Heart left ventricle (tissue), 16 donors: Measurements from ENCODE around the gene SLC6A11. TPM values are rescaled to one million over a fixed set of nuclear protein-coding genes. Genes with fewer than 3 reads are reported as not detected.

Experiments
- ATAC-seq, 4 donors: fragments of 200-7000 bp; cut with Tn5 transposase; one replicate each; pipeline ENCODE4 v1.9.1; 2020 to 2022; ENCODE audit warnings: moderate library complexity in 4 of 4, mild to moderate bottlenecking in 3 of 4, moderate number of reproducible peaks in 1 of 4
- DNase-seq, 5 donors: peaks; one replicate each; pipeline ENCODE4 v3.0.0-alpha.2; 2020
- H3K27ac ChIP-seq, 12 donors: fragments of 200-600 bp; sonication (generic) in 4 of 12; one replicate each; pipeline versions ENCODE4 v1.5.0 to v1.8.0; 2016 to 2022; ENCODE audit warnings: mild to moderate bottlenecking in 2 of 12
- H3K27me3 ChIP-seq, 9 donors: fragments of 200-600 bp; sonication (generic) in 2 of 9; one replicate each; pipeline versions ENCODE4 v1.5.1 to v1.8.0; 2016 to 2022; ENCODE audit warnings: mild to moderate bottlenecking in 3 of 9
- H3K36me3 ChIP-seq, 9 donors: fragments of 200-600 bp; sonication (generic) in 2 of 9; one replicate each; pipeline versions ENCODE4 v1.5.0 to v1.8.0; 2018 to 2022; ENCODE audit warnings: mild to moderate bottlenecking in 2 of 9
- H3K4me1 ChIP-seq, 12 donors: fragments of 200-600 bp; sonication (generic) in 4 of 12; one replicate each; pipeline versions ENCODE4 v1.5.0 to v1.8.0; 2016 to 2022; ENCODE audit warnings: mild to moderate bottlenecking in 3 of 12
- H3K4me3 ChIP-seq, 12 donors: fragments of 200-600 bp; sonication (generic) in 4 of 12; one replicate each; pipeline versions ENCODE4 v1.5.0 to v1.8.0; 2017 to 2022; ENCODE audit warnings: mild to moderate bottlenecking in 9 of 12, moderate library complexity in 4 of 12
- H3K9me3 ChIP-seq, 12 donors: fragments of 200-600 bp; sonication (generic) in 4 of 12; one replicate each; pipeline versions ENCODE4 v1.5.0 to v1.8.0; 2016 to 2022; ENCODE audit warnings: mild to moderate bottlenecking in 1 of 12
- CTCF ChIP-seq, 12 donors: fragments of 200-600 bp; sonication (generic) in 4 of 12; IDR thresholded peaks; one replicate each; pipeline versions ENCODE4 v1.5.0 to v1.8.0; 2018 to 2022; ENCODE audit warnings: antibody characterized with exemption in 12 of 12, mild to moderate bottlenecking in 5 of 12
- POLR2A ChIP-seq, 2 donors: fragments of 450-650 bp; IDR thresholded peaks; one replicate each; pipeline ENCODE4 v1.6.1; 2017; ENCODE audit warnings: antibody characterized with exemption in 2 of 2, mild to moderate bottlenecking in 2 of 2, moderate library complexity in 2 of 2
- WGBS, 4 donors: extraction: QIAGEN DNeasy Blood & Tissue Kit in 2 of 4; methylation state at CpG; one replicate each; pipeline versions ENCODE4 v1.1.5 to v1.1.7; 2013 to 2018; 5-methylcytosine and 5-hydroxymethylcytosine counted together
- intact Hi-C, 10 donors: fragments of 100-400 bp; cut with DNase I; formaldehyde crosslinking; loops; one replicate each; pipeline versions ENCODE4 v1.11.1 to v1.14.2; 2022
- polyA plus RNA-seq, 2 donors: library from polyadenylated mRNA; stranded (reverse); fragments of 200-250 nt; gene quantifications; one replicate each; pipeline ENCODE4 v1.2.3, GENCODE V29; 2013
- total RNA-seq, 9 donors: library from RNA; depleted of rRNA in 2 of 9; stranded (reverse); fragments of >200 nt in 2 of 9; fragmentation: NEBNext Ultra II Directional in 3 of 9; extraction: Animal tissue kit (Norgen Biotek cat#: 25700) in 3 of 9; gene quantifications; one replicate each; pipeline versions ENCODE4 v1.1.0 to v1.2.4, GENCODE V29; 2016 to 2023
- donor health status: ischemic (EF 13 %, LVEDD 7.1; RV severe dilation, severe dysfunction).
- donor health status: healthy with polysubstance abuse.
- donor health status: DM: no; HTN: yes; CAD: no.
- donor health status: DM: no; HTN: no; CAD: no.
- donor health status: ischemic (EF 25% LVEDD 6.9; RV normal size, moderate dysfunction).
- donor health status: ischemic (EF 25% LVEDD 5.7; RV mildly dilated, moderate dysfunction).
- donor health status: healthy.
- donor health status: DM: yes; HTN: yes; CAD: no.
- donor health status: ischemic (EF 35%, LVEDD 5.7; RV mildly dilated, moderate dysfunction).
- donor health status: nonischemic (EF 11% LVEDD 7.7; RV severe dilation, severe dysfunction).
- donor health status: DM: yes; HTN: yes; CAD: no.
- donor health status: PGD.
- donor health status: ischemic (EF 29% LVEDD 5.4; RV normal size, mild dysfunction).
- donor health status: nonischemic (EF 23%, LVEDD 6.1; RV moderate dilation, normal function).

SLC6A11 gene
- total and polyA plus RNA-seq, 11 donors = not detected

DNA sequence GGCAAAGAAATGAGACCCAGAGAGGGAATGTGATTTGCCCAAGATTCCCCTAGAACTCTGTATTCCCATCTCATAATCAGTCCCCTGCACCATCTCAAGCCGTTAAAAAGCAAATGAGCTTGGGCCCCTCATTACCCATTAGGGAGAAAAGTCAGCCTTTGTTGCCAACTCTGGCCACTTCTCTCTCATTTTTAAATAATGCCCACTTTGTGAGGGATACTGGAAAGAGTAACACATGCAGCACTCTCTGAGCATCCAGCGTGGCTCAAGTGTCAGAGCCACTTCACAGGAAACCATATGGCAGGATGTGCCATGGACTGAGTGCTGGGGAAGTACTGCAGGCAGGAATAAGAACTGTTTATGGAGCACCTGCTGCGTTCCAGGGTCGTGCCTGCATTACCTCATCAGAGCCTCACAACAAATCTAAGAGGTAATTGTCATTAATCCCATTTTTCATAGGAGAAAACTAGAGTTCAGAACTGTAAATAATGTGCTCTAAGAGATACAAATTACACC is 126.7 kb downstream of the SLC6A11 start:
- Histone ChIP-seq H3K27me3 (peaks cover 0 to 18% (median 0%) of the 10 kb centered on the region in 9 donors), H3K9me3 (peaks cover 0 to 7% (median 0%) of the 10 kb centered on the region in 12 donors), H3K4me1 (no peaks in the 10 kb centered on the region), H3K36me3 (no peaks in the 10 kb centered on the region), H3K27ac (no peak overlapping the region), H3K4me3 (no peak overlapping the region)
- WGBS, 4 donors = 74 to 81% (median 78%) methylated on average over 4 of the region's 4 CpGs
- ATAC-seq = no peak
- TF ChIP-seq POLR2A (IDR thresholded peaks at IDR 0.05) (no peak), CTCF (IDR thresholded peaks at IDR 0.05) (no peak)
- intact Hi-C loops = loop anchor here in 4 of 10 donors (5.0 to 10.0 kb wide), 4 partner anchors 185 to 392 kb away; no protein-coding TSS in a partner anchor
- DNase-seq = no peak

GRCh38 chr3:10944866-10945265 is 128.8 kb downstream of the SLC6A11 start:
- H3K27me3 ChIP-seq = peaks cover 0 to 31% (median 0%) of the 10 kb centered on the region in 9 donors
- intact Hi-C loops = loop anchor here in 9 of 10 donors (1.0 to 10.0 kb wide), 9 partner anchors 37 to 390 kb away; no protein-coding TSS in a partner anchor
- ATAC-seq (no peak), DNase-seq (peak in 1 of 5 donors; percentile 7)
- 91 to 95% (median 92%) methylated on average over 8 of the region's 8 CpGs for WGBS, 4 donors
- TF ChIP-seq POLR2A (IDR thresholded peaks at IDR 0.05) = no peak
- no peak for TF ChIP-seq CTCF (IDR thresholded peaks at IDR 0.05)
- H3K4me3 ChIP-seq = no peak overlapping the region
- H3K36me3 ChIP-seq = no peaks in the 10 kb centered on the region
- H3K9me3 ChIP-seq = peaks cover 0 to 7% (median 0%) of the 10 kb centered on the region in 12 donors
- H3K4me1 ChIP-seq = peaks cover 0 to 8% (median 0%) of the 10 kb centered on the region in 12 donors
- no peak overlapping the region for H3K27ac ChIP-seq

GRCh38 chr3:10945683-10946287 is 129.8 kb downstream of the SLC6A11 start:
- Histone ChIP-seq H3K4me1 (peaks cover 0 to 8% (median 0%) of the 10 kb centered on the region in 12 donors), H3K4me3 (no peak overlapping the region), H3K9me3 (peaks cover 0 to 7% (median 0%) of the 10 kb centered on the region in 12 donors), H3K27me3 (peaks cover 0 to 31% (median 0%) of the 10 kb centered on the region in 9 donors), H3K27ac (no peak overlapping the region), H3K36me3 (no peaks in the 10 kb centered on the region)
- WGBS, 4 donors = 39 to 53% (median 49%) methylated on average over 6 to 8 of the region's 8 CpGs
- intact Hi-C loops = loop anchor here (1.0 to 10.0 kb wide), 10 partner anchors 37 to 389 kb away; no protein-coding TSS in a partner anchor
- ATAC-seq = peak; percentile 20 to 89 (median 84)
- TF ChIP-seq CTCF (IDR thresholded peaks at IDR 0.05) (peak; percentile 71 to 94 (median 83)), POLR2A (IDR thresholded peaks at IDR 0.05) (no peak)
- DNase-seq = peak; percentile 47 to 76 (median 61)

GRCh38 chr3:10946526-10946925 is 130.5 kb downstream of the SLC6A11 start:
- intact Hi-C loops = loop anchor here in 7 of 10 donors (1.0 to 10.0 kb wide), 8 partner anchors 36 to 388 kb away; no protein-coding TSS in a partner anchor
- H3K27ac ChIP-seq = no peak overlapping the region
- DNase-seq (peak in 1 of 5 donors; percentile 11), ATAC-seq (no peak)
- H3K4me3 ChIP-seq = no peak overlapping the region
- H3K36me3 ChIP-seq = no peaks in the 10 kb centered on the region
- no peak for TF ChIP-seq POLR2A (IDR thresholded peaks at IDR 0.05)
- no peak for TF ChIP-seq CTCF (IDR thresholded peaks at IDR 0.05)
- peaks cover 0 to 7% (median 0%) of the 10 kb centered on the region in 12 donors for H3K9me3 ChIP-seq
- peaks cover 0 to 31% (median 0%) of the 10 kb centered on the region in 9 donors for H3K27me3 ChIP-seq
- H3K4me1 ChIP-seq = peaks cover 0 to 12% (median 0%) of the 10 kb centered on the region in 12 donors
- 56 to 63% (median 58%) methylated on average over 8 of the region's 8 CpGs for WGBS, 4 donors
